Measurements from ENCODE around the gene BNIPL. TPM values are rescaled to one million over a fixed set of nuclear protein-coding genes. Genes with fewer than 3 reads are reported as not detected.

BNIPL gene
- total and polyA plus RNA-seq, 2 of the 4 experiments (the other 2 are of a cell fraction) = under 0.01 to 0.38 TPM

DNA sequence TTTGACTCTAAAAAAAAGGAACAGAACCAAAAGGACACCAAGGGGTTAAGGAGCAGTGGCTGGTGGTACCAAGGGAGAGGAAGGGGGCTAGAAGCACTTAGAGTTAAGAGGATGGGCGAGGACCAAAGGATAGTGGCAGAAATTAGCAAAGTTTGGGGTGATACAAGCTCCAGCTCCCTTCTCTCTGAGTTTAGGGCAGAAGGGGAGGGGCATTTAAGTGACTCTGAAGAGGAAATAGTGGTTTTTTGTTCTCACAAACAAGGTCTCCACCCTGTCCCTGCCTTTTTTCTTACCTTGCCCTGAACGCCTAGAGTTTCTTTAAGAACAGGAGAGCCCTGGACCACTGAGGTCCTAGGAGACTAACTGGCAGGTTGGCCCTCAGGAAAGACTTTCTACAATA, 19.8 kb downstream of the BNIPL start:
- H4K8ac ChIP-seq (ENCODE audit: low read depth in 2 of 2, low read length in 2 of 2) = no peak overlapping the region
- H2BK20ac ChIP-seq (ENCODE audit: low read depth, low read length) = no peak overlapping the region
- no peak overlapping the region for H2BK5ac ChIP-seq (ENCODE audit: low read depth, low read length, poor library complexity, severe bottlenecking)
- no peak overlapping the region for H3K27ac ChIP-seq (ENCODE audit: insufficient read depth, low read length)
- no peak overlapping the region for H2AFZ ChIP-seq (replicated peaks; ENCODE audit: low read length, poor library complexity)
- H4K5ac ChIP-seq (ENCODE audit: low read depth, low read length) = no peak overlapping the region
- peaks cover 50% of the 10 kb centered on the region for H3K36me3 ChIP-seq (ENCODE audit: control insufficient read depth, insufficient read depth, low read length)
- peaks cover 9% of the 10 kb centered on the region for H3K4me1 ChIP-seq (ENCODE audit: control insufficient read depth, insufficient read depth, low read length)
- H3K9me3 ChIP-seq (ENCODE audit: control insufficient read depth, insufficient read depth, low read length) = no peaks in the 10 kb centered on the region
- no peak overlapping the region for H2BK120ac ChIP-seq (ENCODE audit: low read depth, low read length)
- no peak for DNase-seq
- H3K14ac ChIP-seq (replicated peaks; ENCODE audit: low read depth, low read length) = no peak overlapping the region
- H3K79me1 ChIP-seq (ENCODE audit: low read depth in 1 of 2, low read length in 2 of 2) = peaks cover 28 to 80% of the 10 kb centered on the region in 2 experiments
- ChIA-PET CTCF (no interaction called here), POLR2A (ENCODE audit: unreplicated experiment) (no interaction called here)
- H4K20me1 ChIP-seq (ENCODE audit: insufficient read depth, low read length) = peaks cover 48% of the 10 kb centered on the region
- H3K56ac ChIP-seq (ENCODE audit: extremely low read depth, insufficient read depth, low read length) = no peak overlapping the region
- no peak overlapping the region for H4K91ac ChIP-seq (ENCODE audit: insufficient read depth, low read depth, low read length)
- no peak overlapping the region for H2AK5ac ChIP-seq (ENCODE audit: low read depth, low read length)
- WGBS, 2 experiments (ENCODE audit: extremely low coverage in 2 of 2, insufficient read length in 1 of 2) = no CpG with 5 or more reads among the region's 2 CpGs
- H3K4me2 ChIP-seq (ENCODE audit: low read depth, low read length) = no peak overlapping the region
- no peak overlapping the region for H3K4ac ChIP-seq (ENCODE audit: low read depth, low read length)
- no peak for TF ChIP-seq RFX5 (IDR thresholded peaks at IDR 0.05; ENCODE audit: low read depth, low read length)
- TF ChIP-seq FOS (IDR thresholded peaks at IDR 0.05; ENCODE audit: low read depth, low read length) = no peak
- TF ChIP-seq, protein P1, sequence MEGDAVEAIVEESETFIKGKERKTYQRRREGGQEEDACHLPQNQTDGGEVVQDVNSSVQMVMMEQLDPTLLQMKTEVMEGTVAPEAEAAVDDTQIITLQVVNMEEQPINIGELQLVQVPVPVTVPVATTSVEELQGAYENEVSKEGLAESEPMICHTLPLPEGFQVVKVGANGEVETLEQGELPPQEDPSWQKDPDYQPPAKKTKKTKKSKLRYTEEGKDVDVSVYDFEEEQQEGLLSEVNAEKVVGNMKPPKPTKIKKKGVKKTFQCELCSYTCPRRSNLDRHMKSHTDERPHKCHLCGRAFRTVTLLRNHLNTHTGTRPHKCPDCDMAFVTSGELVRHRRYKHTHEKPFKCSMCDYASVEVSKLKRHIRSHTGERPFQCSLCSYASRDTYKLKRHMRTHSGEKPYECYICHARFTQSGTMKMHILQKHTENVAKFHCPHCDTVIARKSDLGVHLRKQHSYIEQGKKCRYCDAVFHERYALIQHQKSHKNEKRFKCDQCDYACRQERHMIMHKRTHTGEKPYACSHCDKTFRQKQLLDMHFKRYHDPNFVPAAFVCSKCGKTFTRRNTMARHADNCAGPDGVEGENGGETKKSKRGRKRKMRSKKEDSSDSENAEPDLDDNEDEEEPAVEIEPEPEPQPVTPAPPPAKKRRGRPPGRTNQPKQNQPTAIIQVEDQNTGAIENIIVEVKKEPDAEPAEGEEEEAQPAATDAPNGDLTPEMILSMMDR (conservative IDR thresholded peaks at IDR 0.05; ENCODE audit: low read depth, low read length) = no peak
- TF ChIP-seq CEBPB (IDR thresholded peaks at IDR 0.05; ENCODE audit: low read depth, low read length) = no peak
- no peak for TF ChIP-seq POLR2A (IDR thresholded peaks at IDR 0.05; ENCODE audit: low read depth, low read length)
- TF ChIP-seq SMC3 (IDR thresholded peaks at IDR 0.05; ENCODE audit: low read depth, low read length) = no peak
- TF ChIP-seq MAFK (IDR thresholded peaks at IDR 0.05; ENCODE audit: low read depth, low read length) = no peak
- TF ChIP-seq, protein P2, sequence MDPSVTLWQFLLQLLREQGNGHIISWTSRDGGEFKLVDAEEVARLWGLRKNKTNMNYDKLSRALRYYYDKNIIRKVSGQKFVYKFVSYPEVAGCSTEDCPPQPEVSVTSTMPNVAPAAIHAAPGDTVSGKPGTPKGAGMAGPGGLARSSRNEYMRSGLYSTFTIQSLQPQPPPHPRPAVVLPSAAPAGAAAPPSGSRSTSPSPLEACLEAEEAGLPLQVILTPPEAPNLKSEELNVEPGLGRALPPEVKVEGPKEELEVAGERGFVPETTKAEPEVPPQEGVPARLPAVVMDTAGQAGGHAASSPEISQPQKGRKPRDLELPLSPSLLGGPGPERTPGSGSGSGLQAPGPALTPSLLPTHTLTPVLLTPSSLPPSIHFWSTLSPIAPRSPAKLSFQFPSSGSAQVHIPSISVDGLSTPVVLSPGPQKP (IDR thresholded peaks at IDR 0.05; ENCODE audit: borderline replicate concordance, low read depth, low read length) = no peak
- no peak for TF ChIP-seq NFE2L2 (IDR thresholded peaks at IDR 0.05; ENCODE audit: low read depth, low read length)
- intact Hi-C loops (cut with micrococcal nuclease) = no loop called here
- no peak overlapping the region for H2AK9ac ChIP-seq (replicated peaks; ENCODE audit: low read depth, low read length, poor library complexity)
- no peak overlapping the region for H3K4me3 ChIP-seq (ENCODE audit: insufficient read depth, low read depth, low read length)
- no peaks in the 10 kb centered on the region for H3K27me3 ChIP-seq (ENCODE audit: control insufficient read depth, insufficient read depth, low read length)
- no peak overlapping the region for H3K23ac ChIP-seq (ENCODE audit: low read depth, low read length)
- H3K9me1 ChIP-seq (ENCODE audit: insufficient read depth, low read length) = peaks cover 23% of the 10 kb centered on the region
- dilution Hi-C loops (cut with HindIII; ENCODE audit: low sequenced_read_pairs, unreplicated experiment) = no loop called here
- H2BK15ac ChIP-seq (ENCODE audit: low read depth, low read length) = no peak overlapping the region
- BruUV-seq (replicated peaks) = no TSS peak
- in situ Hi-C loops (cut with MboI; ENCODE audit: low sequenced_read_pairs) = no loop called here
- no peak overlapping the region for H3K9ac ChIP-seq (ENCODE audit: low read depth, low read length)
- ATAC-seq (ENCODE audit: low read depth) = no peak
- H3K18ac ChIP-seq (ENCODE audit: low read depth, low read length) = no peak overlapping the region
